Activated naive CD4-positive, alpha-beta T cell treated with anti-CD3 and anti-CD28 coated beads, Interleukin-2, amount 10 ng/mL, durations not matched to agents 7 days and 5 days (primary cell): ENCODE measurements around the gene ZNF276.
"Not testable (repeated sequence)": the region's sequence is repeated elsewhere in the genome, so short reads cannot be mapped to it uniquely, and the experiment has no call there.

ENCODE experiments used
- CTCF ChIA-PET: fragments of 350-600 bp; sonication (Branson Sonifier 250); formaldehyde crosslinking; loops from one replicate; lab custom pipeline; 2021; ENCODE audit warnings: antibody characterized with exemption; lab: Charles Lee
- DNase-seq: peaks from one replicate; pipeline ENCODE4 v3.0.0-alpha.2; 2020
- H3K27ac Mint-ChIP-seq: one replicate; pipeline ENCODE4 v1.8.0; 2021; ENCODE audit warnings: mild to moderate bottlenecking, moderate library complexity, mixed read lengths
- H3K27me3 Mint-ChIP-seq: one replicate; pipeline ENCODE4 v1.8.0; 2021; ENCODE audit warnings: mild to moderate bottlenecking, mixed read lengths
- H3K36me3 Mint-ChIP-seq: one replicate; pipeline ENCODE4 v1.8.0; 2021; ENCODE audit warnings: mixed read lengths
- H3K4me1 Mint-ChIP-seq: one replicate; pipeline ENCODE4 v1.8.0; 2021; ENCODE audit warnings: mixed read lengths
- H3K4me3 Mint-ChIP-seq: one replicate; pipeline ENCODE4 v1.8.0; 2021; ENCODE audit warnings: mild to moderate bottlenecking, moderate library complexity, mixed read lengths
- H3K9me3 Mint-ChIP-seq: one replicate; pipeline ENCODE4 v1.8.0; 2021; ENCODE audit warnings: mixed read lengths

The ZNF276 gene, protein sequence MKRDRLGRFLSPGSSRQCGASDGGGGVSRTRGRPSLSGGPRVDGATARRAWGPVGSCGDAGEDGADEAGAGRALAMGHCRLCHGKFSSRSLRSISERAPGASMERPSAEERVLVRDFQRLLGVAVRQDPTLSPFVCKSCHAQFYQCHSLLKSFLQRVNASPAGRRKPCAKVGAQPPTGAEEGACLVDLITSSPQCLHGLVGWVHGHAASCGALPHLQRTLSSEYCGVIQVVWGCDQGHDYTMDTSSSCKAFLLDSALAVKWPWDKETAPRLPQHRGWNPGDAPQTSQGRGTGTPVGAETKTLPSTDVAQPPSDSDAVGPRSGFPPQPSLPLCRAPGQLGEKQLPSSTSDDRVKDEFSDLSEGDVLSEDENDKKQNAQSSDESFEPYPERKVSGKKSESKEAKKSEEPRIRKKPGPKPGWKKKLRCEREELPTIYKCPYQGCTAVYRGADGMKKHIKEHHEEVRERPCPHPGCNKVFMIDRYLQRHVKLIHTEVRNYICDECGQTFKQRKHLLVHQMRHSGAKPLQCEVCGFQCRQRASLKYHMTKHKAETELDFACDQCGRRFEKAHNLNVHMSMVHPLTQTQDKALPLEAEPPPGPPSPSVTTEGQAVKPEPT

DNA sequence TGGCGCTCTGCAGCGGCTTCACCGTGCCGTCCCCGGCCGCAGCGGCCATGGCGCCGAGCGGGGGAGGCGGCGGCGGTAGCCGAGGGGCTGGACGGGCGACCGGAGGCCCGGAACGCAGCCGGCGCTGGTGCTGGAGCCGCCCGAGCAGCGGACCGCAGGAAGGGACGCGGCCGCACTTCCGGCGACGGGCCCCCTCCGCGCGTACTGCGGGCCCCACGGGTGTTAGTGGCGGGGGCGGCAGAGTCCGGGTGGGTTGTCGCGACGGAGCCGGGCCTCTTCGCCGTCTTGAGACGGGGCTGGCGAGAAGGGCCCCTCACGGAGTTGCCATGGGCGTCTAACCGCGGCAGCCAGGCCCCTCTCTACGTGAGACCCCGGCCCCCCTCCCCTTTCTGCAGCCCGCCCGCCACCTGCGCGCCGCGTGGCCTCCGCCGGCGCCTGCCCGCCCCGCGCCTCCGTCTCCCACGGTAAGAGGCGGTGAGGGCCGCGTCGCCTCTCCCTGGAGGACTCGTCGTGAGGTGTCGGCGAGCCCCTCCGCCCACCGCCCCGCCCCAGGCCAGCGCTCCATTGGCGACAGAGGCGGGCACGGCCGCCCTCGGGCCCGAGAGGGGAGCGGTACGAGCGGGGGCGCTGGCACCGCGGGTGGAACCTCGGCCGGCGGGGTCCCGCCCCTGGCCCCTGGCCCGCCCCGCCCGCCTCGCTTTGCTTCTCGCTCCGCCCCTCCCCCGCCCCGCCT lies at the start of gene ZNF276, which contains the start of gene VPS9D1:
Gene ZNF276, plus strand, starts transcription at position 725 of the 733 bp plus-strand sequence. CDS start 104 bp downstream, outside the sequence.
Gene VPS9D1, minus strand, starts transcription at position 86 of the 733 bp plus-strand sequence. Its CDS starts 37 bp downstream, at position 49.
- H3K27me3 Mint-ChIP-seq = peaks cover 9% of the 10 kb centered on the region
- CTCF ChIA-PET = interaction anchor here (1.3 to 3.7 kb wide), 2 partner anchors 12 to 14 kb away, joined by 3 to 13 read pairs; no protein-coding TSS in a partner anchor
- peak within 1 kb of the TSS; percentile 98 for H3K27ac Mint-ChIP-seq
- H3K9me3 Mint-ChIP-seq = no peaks in the 10 kb centered on the region
- peak within 1 kb of the TSS; percentile 91 for H3K4me3 Mint-ChIP-seq
- peaks cover 39% of the 10 kb centered on the region for H3K4me1 Mint-ChIP-seq
- peaks cover 30% of the 10 kb centered on the region for H3K36me3 Mint-ChIP-seq
- peak; percentile 89 for DNase-seq

DNA sequence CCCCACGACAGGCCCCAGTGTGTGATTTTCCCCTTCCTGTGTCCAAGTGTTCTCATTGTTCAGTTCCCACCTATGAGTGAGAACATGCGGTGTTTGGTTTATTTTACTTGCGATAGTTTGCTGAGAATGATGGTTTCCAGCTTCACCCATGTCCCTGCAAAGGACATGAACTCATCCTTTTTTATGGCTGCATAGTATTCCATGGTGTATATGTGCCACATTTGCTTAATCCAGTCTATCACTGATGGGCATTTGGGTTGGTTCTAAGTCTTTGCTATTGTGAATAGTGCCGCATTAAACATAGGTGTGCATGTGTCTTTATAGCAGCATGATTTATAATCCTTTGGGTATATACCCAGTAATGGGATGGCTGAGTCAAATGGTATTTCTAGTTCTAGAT lies 49.8 kb upstream of the ZNF276 start:
- not testable (repeated sequence) for H3K27ac Mint-ChIP-seq, H3K36me3 Mint-ChIP-seq, H3K4me3 Mint-ChIP-seq, DNase-seq, H3K27me3 Mint-ChIP-seq, H3K9me3 Mint-ChIP-seq
- H3K4me1 Mint-ChIP-seq = peaks cover 14% of the 10 kb centered on the region
- CTCF ChIA-PET = interaction anchor here (1.3 to 1.6 kb wide), 2 partner anchors 28 to 30 kb away, joined by 4 to 8 read pairs; partner anchors contain the start of gene SPATA2L

DNA sequence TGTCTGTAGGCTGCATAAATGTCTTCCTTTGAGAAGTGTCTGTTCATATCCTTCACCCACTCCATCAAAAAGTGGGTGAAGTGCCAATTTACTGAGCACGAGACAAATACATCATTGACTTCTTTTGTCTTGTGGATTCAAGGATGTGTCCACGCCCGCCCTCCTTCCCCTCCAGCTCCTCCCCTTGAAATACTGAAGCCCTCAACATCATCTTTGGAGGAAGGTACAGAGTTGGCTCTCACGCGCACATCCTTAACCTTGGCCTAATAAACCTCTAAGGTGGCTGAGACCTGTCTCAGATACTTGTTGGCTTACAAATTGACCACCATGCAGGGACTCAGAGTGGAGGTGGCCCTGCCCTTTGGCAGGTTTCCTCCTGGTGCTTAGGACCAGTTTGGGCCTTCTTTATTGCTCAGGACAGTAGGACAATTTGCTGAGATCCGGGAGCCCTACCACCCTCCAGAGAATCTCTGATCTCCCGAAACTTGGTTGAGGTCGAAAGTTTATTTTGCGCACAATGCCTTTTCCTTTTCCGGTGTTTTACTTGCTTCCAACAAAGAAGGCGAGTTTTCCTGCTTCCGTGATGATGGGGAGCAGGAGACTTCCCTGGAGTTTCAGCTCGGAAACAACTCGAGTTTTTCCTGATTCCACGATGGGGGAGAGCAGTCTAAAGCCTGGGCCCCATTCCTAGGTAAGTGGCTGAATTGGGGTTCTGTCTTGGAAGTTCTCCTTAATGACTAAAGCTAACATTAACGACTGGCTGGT lies 49.0 kb upstream of the ZNF276 start:
- DNase-seq = no peak
- H3K27me3 Mint-ChIP-seq = no peaks in the 10 kb centered on the region
- H3K36me3 Mint-ChIP-seq = no peaks in the 10 kb centered on the region
- H3K4me3 Mint-ChIP-seq = no peak overlapping the region
- CTCF ChIA-PET = no interaction called here
- no peaks in the 10 kb centered on the region for H3K9me3 Mint-ChIP-seq
- H3K4me1 Mint-ChIP-seq = peaks cover 14% of the 10 kb centered on the region
- no peak overlapping the region for H3K27ac Mint-ChIP-seq

DNA sequence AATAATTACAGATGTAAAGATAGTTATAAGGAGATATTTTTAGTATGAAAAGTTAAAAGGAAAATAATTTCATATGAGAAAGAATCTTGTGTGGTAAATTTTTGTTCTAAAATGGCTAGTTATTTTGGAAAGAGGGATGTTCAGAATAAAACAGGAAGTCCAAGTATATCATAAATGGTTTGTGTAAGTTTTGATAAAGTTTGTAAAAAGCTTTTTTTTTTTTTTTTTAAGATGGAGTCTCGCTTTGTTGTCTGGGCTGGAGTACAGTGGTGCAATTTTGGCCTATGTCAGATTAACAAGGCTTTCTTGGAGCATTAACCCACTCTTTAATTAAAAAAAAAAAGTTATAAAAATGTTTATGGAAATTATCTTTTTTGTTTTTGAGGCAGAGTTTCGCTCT lies 43.1 kb upstream of the ZNF276 start:
- H3K4me3 Mint-ChIP-seq = no peak overlapping the region
- CTCF ChIA-PET = no interaction called here
- H3K27me3 Mint-ChIP-seq = no peaks in the 10 kb centered on the region
- H3K9me3 Mint-ChIP-seq = peaks cover 2% of the 10 kb centered on the region
- no peaks in the 10 kb centered on the region for H3K36me3 Mint-ChIP-seq
- H3K4me1 Mint-ChIP-seq = no peaks in the 10 kb centered on the region
- H3K27ac Mint-ChIP-seq = no peak overlapping the region
- DNase-seq = no peak

DNA sequence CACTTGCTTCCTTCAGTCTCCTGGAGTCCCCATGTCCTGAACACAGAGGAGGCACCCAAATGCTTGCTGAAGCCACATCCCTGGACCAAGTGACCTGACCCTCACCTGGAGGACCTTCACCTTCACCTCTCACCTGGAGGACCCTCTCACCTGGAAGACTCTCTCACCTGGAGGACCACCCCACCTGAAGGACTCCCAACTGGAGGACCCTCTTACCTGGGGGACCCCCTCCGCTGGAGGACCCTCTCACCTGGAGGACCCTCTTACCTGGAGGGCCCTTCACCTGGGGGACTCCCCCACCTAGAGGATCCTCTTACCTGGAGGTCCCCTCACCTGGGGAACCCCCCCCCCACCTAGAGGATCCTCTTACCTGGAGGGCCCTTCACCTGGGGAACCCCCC lies 35.4 kb upstream of the ZNF276 start:
- Mint-ChIP-seq H3K36me3 (peaks cover 21% of the 10 kb centered on the region), H3K27me3 (no peaks in the 10 kb centered on the region), H3K27ac (peak overlapping the region; percentile 29), H3K9me3 (peaks cover 3% of the 10 kb centered on the region), H3K4me1 (peaks cover 21% of the 10 kb centered on the region), H3K4me3 (peak overlapping the region; percentile 54)
- DNase-seq = no peak
- CTCF ChIA-PET = no interaction called here

DNA sequence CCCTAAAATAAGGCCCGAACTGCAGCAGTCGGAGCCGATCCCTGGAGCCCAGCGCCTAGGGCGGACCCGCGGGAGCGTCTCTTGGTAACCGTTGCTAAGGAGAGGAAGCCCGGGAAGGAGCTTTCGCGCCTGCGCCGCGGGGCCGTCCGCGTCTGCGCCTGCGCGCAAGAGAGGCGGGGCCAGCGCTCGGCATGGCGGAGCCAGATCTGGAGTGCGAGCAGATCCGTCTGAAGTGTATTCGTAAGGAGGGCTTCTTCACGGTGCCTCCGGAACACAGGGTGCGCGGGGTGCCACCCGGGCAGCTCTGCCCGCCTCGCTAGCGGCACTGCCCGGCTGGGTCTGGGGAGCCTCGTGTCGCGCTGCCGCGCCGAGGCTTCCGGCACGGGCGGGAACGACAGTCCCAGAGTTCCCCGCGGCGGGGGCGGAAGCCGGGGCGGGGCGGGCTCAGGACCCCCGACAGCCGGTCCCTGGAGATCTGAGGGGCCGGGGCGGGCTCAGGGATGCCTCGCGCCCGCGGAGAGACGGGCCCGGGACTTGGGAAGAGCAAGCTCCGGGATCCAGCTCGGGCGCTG lies 34.7 kb upstream of the ZNF276 start, which contains the start of gene CDK10:
Gene CDK10, plus strand, starts transcription at position 170 of the 572 bp plus-strand sequence. Its CDS starts 22 bp downstream, at position 192.
- CTCF ChIA-PET = interaction anchor here (0.6 to 1.3 kb wide), 2 partner anchors 14 to 18 kb away, joined by 3 to 4 read pairs; no protein-coding TSS in a partner anchor
- Mint-ChIP-seq H3K36me3 (peaks cover 21% of the 10 kb centered on the region), H3K27me3 (no peaks in the 10 kb centered on the region), H3K4me3 (peak within 1 kb of the TSS; percentile 92), H3K27ac (peak within 1 kb of the TSS; percentile 90), H3K9me3 (peaks cover 3% of the 10 kb centered on the region), H3K4me1 (peaks cover 21% of the 10 kb centered on the region)
- DNase-seq = peak; percentile 91

DNA sequence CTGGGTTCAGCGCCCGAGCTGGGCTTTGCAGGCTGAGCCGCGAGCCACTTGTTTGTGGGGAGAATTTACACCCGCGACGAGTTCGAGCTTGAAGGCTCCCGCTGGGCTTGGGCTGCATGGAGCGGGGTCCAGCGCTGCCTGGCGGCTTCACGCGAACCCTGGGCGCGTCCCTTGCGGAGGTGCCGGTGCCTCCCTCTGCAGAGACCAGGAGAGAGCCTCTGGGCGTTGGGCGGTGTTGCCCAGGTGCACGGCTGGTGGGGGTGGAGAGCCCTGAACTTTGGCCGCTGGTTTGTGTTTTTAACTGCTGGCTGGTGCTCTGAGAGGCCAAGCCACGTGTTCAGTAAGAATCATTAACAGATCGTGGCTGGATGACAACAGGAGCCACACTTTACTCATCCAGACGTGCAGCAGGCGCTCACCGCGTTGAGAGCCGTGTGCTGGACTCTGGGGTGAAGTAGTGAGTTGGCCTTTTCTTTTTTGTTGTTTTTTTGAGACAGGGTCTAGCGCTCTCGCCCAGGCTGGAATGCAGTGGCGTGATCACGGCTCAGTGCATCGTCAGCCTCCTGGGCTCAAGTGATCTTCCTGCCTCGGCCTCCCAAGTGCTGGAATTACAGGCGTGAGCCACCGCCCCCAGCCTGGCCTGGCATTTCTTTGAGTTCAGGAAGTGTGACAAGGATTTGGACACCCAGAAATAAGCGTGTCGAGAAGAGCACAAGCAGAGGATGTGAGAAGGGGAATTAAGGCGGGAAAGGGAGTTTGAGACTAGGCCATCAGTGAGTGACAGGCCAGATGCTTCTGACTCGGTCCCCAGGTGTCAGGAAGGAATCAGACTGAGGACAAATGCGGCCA lies 34.0 kb upstream of the ZNF276 start:
- Mint-ChIP-seq H3K4me3 (peak overlapping the region; percentile 92), H3K4me1 (peaks cover 21% of the 10 kb centered on the region), H3K27ac (peak overlapping the region; percentile 82), H3K36me3 (peaks cover 21% of the 10 kb centered on the region), H3K27me3 (no peaks in the 10 kb centered on the region), H3K9me3 (peaks cover 3% of the 10 kb centered on the region)
- CTCF ChIA-PET = interaction anchor here (0.6 to 2.4 kb wide), 4 partner anchors 12 to 28 kb away, joined by 3 to 18 read pairs (median 4); no protein-coding TSS in a partner anchor
- DNase-seq = no peak

DNA sequence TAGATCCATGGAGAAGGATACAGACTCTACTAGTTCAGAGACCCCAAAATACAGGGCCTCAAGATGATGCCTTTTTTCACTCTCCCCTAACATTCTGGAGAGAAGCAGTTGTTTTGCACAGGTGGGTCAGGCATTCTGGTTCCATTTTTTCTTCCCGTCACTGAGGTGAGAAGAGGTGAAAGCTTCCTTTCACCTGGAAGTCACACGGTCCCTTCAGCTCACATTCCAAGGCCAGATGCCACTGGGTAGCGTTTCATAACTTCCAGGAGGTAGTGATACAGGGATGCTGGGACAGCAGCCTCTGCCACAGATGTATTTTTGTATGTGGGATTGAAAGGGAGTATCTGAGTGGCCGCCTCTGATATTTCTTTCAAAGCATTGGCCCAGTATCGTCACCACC lies 32.9 kb upstream of the ZNF276 start:
- Mint-ChIP-seq H3K36me3 (peaks cover 24% of the 10 kb centered on the region), H3K4me1 (peaks cover 21% of the 10 kb centered on the region), H3K9me3 (peaks cover 3% of the 10 kb centered on the region), H3K27me3 (no peaks in the 10 kb centered on the region), H3K4me3 (peak overlapping the region; percentile 92), H3K27ac (no peak overlapping the region)
- DNase-seq = no peak
- CTCF ChIA-PET = interaction anchor here (2.4 kb wide), 1 partner anchor 11 kb away, joined by 18 read pairs; no protein-coding TSS in a partner anchor

DNA sequence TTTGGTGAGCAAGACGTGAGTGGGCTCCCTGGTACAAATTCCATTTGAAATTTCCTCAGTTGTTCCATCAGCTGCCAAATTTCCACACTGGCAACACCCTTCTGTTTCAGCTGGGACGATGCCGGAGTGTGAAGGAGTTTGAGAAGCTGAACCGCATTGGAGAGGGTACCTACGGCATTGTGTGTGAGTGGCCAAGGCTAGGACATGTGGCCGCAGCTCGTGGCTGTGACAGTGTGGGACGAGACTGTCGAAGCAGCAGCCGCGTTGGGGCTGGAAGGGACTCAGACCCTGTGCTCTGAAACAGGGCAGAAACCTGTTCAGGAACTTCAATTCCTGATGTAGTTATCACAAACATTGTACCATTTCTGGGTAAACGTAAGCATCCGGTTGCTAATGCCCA lies 32.2 kb upstream of the ZNF276 start:
- DNase-seq = no peak
- peaks cover 21% of the 10 kb centered on the region for H3K4me1 Mint-ChIP-seq
- H3K4me3 Mint-ChIP-seq = no peak overlapping the region
- no peak overlapping the region for H3K27ac Mint-ChIP-seq
- no peaks in the 10 kb centered on the region for H3K27me3 Mint-ChIP-seq
- CTCF ChIA-PET = interaction anchor here (2.4 kb wide), 1 partner anchor 10 kb away, joined by 18 read pairs; no protein-coding TSS in a partner anchor
- H3K9me3 Mint-ChIP-seq = peaks cover 3% of the 10 kb centered on the region
- H3K36me3 Mint-ChIP-seq = peaks cover 28% of the 10 kb centered on the region

DNA sequence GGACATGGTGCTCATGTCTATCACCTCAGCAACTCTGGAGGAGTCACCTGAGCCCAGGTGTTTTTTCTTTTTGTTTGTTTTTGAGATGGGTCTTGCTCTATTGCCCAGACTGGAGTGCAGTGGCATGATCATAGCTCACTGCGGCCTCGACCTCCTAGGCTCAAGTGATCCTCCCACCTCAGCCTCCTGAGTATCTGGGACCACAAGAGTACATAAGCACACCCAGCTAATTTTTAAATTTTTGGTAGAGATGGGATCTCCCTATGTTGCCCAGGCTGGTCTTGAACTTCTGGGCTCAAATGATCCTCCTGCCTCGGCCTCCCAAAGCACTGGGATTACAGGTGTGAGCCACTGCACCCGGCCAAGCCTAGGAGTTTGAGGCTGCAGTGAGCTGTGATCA lies 31.7 kb upstream of the ZNF276 start:
- H3K4me3 Mint-ChIP-seq, H3K27ac Mint-ChIP-seq, DNase-seq, H3K27me3 Mint-ChIP-seq, H3K9me3 Mint-ChIP-seq: not testable (repeated sequence)
- CTCF ChIA-PET = interaction anchor here (2.4 kb wide), 1 partner anchor 10 kb away, joined by 18 read pairs; no protein-coding TSS in a partner anchor
- Mint-ChIP-seq H3K36me3 (peaks cover 28% of the 10 kb centered on the region), H3K4me1 (peaks cover 21% of the 10 kb centered on the region)

DNA sequence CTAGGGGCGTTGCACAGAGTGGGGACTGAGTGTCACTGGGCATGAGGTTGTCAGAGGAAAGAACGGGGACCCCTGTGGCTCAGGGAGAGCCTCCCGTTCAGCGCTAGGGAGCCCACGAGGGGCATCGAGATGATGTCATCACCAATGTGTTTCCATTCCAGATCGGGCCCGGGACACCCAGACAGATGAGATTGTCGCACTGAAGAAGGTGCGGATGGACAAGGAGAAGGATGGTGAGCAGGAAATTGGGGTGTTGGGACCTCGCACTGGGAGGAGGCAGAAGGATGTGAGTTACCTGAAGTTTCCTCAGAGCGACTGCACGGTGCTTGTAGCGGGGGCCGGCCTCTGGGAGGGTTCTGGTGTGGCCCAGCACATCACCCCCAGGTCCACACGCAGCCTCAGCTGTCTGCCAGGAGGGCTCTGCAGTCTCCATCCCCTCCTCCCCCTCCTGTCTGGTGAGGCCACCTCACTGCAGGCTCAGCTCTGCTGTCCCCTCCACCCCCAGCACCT lies 30.9 kb upstream of the ZNF276 start:
- DNase-seq = no peak
- Mint-ChIP-seq H3K4me1 (peaks cover 22% of the 10 kb centered on the region), H3K36me3 (peaks cover 27% of the 10 kb centered on the region), H3K4me3 (no peak overlapping the region), H3K27me3 (no peaks in the 10 kb centered on the region), H3K27ac (no peak overlapping the region), H3K9me3 (no peaks in the 10 kb centered on the region)
- CTCF ChIA-PET = no interaction called here
